Neural progenitor cell (in vitro differentiated cells): Measurements from ENCODE around the gene ACTC1.

ENCODE experiments used
- CTCF ChIP-seq: fragments of 200-600 bp; sonication (generic); IDR thresholded peaks from 2 replicates; pipeline ENCODE4 v1.5.1; 2017; ENCODE audit warnings: antibody characterized with exemption, mild to moderate bottlenecking
- EZH2 ChIP-seq: fragments of 200-600 bp; sonication (generic); IDR thresholded peaks from 2 replicates; pipeline ENCODE4 v1.6.1; 2017; ENCODE audit warnings: antibody characterized with exemption, mild to moderate bottlenecking, moderate library complexity
- EZH2phosphoT487 ChIP-seq: fragments of 200-600 bp; sonication (generic); IDR thresholded peaks from 2 replicates; pipeline ENCODE4 v1.6.1; 2017; ENCODE audit warnings: antibody characterized with exemption

GRCh38 chr15:34772312-34772711, 23.0 kb downstream of the ACTC1 start:
- TF ChIP-seq CTCF (no peak), EZH2 (no peak), EZH2phosphoT487 (no peak)
